Parathyroid adenoma (tissue), 2 donors: ENCODE results near the gene PLPPR3.

ENCODE experiments used
- H2AFZ ChIP-seq: fragments of 300-600 bp; sonication (generic); one replicate; pipeline ENCODE4 v1.7.0; 2017; ENCODE audit warnings: antibody characterized with exemption, mild to moderate bottlenecking
- H3K27ac ChIP-seq: fragments of 300-600 bp; sonication (generic); one replicate; pipeline ENCODE4 v1.7.0; 2017
- H3K27me3 ChIP-seq: fragments of 300-600 bp; sonication (generic); one replicate; pipeline ENCODE4 v1.7.0; 2017; ENCODE audit warnings: low read length; ENCODE audit not compliant: control insufficient read depth, insufficient read depth
- H3K36me3 ChIP-seq: fragments of 300-600 bp; sonication (generic); one replicate; pipeline ENCODE4 v1.7.0; 2017; ENCODE audit warnings: low read length; ENCODE audit not compliant: control insufficient read depth, insufficient read depth
- H3K4me1 ChIP-seq: fragments of 300-600 bp; sonication (generic); one replicate; pipeline ENCODE4 v1.7.0; 2017; ENCODE audit warnings: control low read depth
- H3K4me2 ChIP-seq: fragments of 300-600 bp; sonication (generic); one replicate; pipeline ENCODE4 v1.7.0; 2017; ENCODE audit warnings: low read length
- H3K4me3 ChIP-seq: fragments of 300-600 bp; sonication (generic); one replicate; pipeline ENCODE4 v1.7.0; 2017; ENCODE audit warnings: low read depth, low read length
- H3K79me2 ChIP-seq: fragments of 300-600 bp; sonication (generic); one replicate; pipeline ENCODE4 v1.7.0; 2017; ENCODE audit warnings: control low read depth
- H3K9ac ChIP-seq: fragments of 300-600 bp; sonication (generic); one replicate; pipeline ENCODE4 v1.7.0; 2017; ENCODE audit warnings: mild to moderate bottlenecking
- H3K9me3 ChIP-seq: fragments of 300-600 bp; sonication (generic); one replicate; pipeline ENCODE4 v1.7.0; 2017; ENCODE audit warnings: low read length; ENCODE audit not compliant: control insufficient read depth
- CTCF ChIP-seq: fragments of 300-600 bp; sonication (generic); IDR thresholded peaks from one replicate; pipeline ENCODE4 v1.7.0; 2017; ENCODE audit warnings: antibody characterized with exemption, mild to moderate bottlenecking
- donor health status: primary hyperparathyroidism.

Gene PLPPR3

GRCh38 chr19:814152-815078 lies 7.3 kb downstream of the PLPPR3 start:
- H3K9ac ChIP-seq, result no peak overlapping the region
- H3K79me2 ChIP-seq, result no peaks in the 10 kb centered on the region
- no peaks in the 10 kb centered on the region for H3K27me3 ChIP-seq
- no peak for TF ChIP-seq CTCF
- no peak overlapping the region for H2AFZ ChIP-seq
- H3K27ac ChIP-seq, result no peak overlapping the region
- no peak overlapping the region for H3K4me2 ChIP-seq
- no peaks in the 10 kb centered on the region for H3K9me3 ChIP-seq
- H3K36me3 ChIP-seq, result no peaks in the 10 kb centered on the region
- no peak overlapping the region for H3K4me3 ChIP-seq
- no peaks in the 10 kb centered on the region for H3K4me1 ChIP-seq

GRCh38 chr19:813219-814151 lies 8.3 kb downstream of the PLPPR3 start:
- Histone ChIP-seq H3K36me3 (no peaks in the 10 kb centered on the region), H3K27me3 (no peaks in the 10 kb centered on the region), H3K79me2 (peaks cover 2% of the 10 kb centered on the region), H3K27ac (no peak overlapping the region), H3K9me3 (no peaks in the 10 kb centered on the region), H3K4me3 (no peak overlapping the region), H3K4me2 (no peak overlapping the region), H3K4me1 (no peaks in the 10 kb centered on the region), H3K9ac (no peak overlapping the region), H2AFZ (no peak overlapping the region)
- TF ChIP-seq CTCF, result no peak

- H3K4me2 ChIP-seq, result no peak overlapping the region
- H3K4me3 ChIP-seq, result no peak overlapping the region
- H2AFZ ChIP-seq, result no peak overlapping the region
- H3K9ac ChIP-seq, result no peak overlapping the region
- H3K79me2 ChIP-seq, result peaks cover 6% of the 10 kb centered on the region
- no peaks in the 10 kb centered on the region for H3K9me3 ChIP-seq
- H3K36me3 ChIP-seq, result no peaks in the 10 kb centered on the region
- no peaks in the 10 kb centered on the region for H3K27me3 ChIP-seq
- TF ChIP-seq CTCF, result no peak
- H3K4me1 ChIP-seq, result no peaks in the 10 kb centered on the region
- no peak overlapping the region for H3K27ac ChIP-seq
These were observed 9.0 kb downstream of the PLPPR3 start for GRCh38 chr19:812747-813218.

- H3K9me3 ChIP-seq, result no peaks in the 10 kb centered on the region
- TF ChIP-seq CTCF, result no peak
- no peaks in the 10 kb centered on the region for H3K36me3 ChIP-seq
- no peak overlapping the region for H3K27ac ChIP-seq
- no peak overlapping the region for H3K4me3 ChIP-seq
- H2AFZ ChIP-seq, result no peak overlapping the region
- H3K79me2 ChIP-seq, result peaks cover 9% of the 10 kb centered on the region
- H3K9ac ChIP-seq, result no peak overlapping the region
- H3K4me2 ChIP-seq, result no peak overlapping the region
- H3K27me3 ChIP-seq, result no peaks in the 10 kb centered on the region
- H3K4me1 ChIP-seq, result no peaks in the 10 kb centered on the region
These were observed 9.6 kb downstream of the PLPPR3 start for GRCh38 chr19:812049-812746.
